H9 (cell line): ENCODE results near the gene MOB3B. TPM values are rescaled to one million over a fixed set of nuclear protein-coding genes. Genes with fewer than 3 reads are reported as not detected.
A peak's percentile ranks its signal among the peaks of the same experiment; 100 is the strongest.

Experiments used
- DNase-seq: peaks from one replicate; pipeline ENCODE4 v3.0.0-alpha.2; 2017
- H2AFZ ChIP-seq: one replicate; pipeline ENCODE4 v1.6.1; 2013; ENCODE audit warnings: mild to moderate bottlenecking, low read length, control low read depth, moderate library complexity
- H2AK5ac ChIP-seq: 2 replicates; pipeline ENCODE4 v1.6.1; 2013; ENCODE audit warnings: low read length, control low read depth, mixed read lengths; ENCODE audit not compliant: insufficient read length
- H2BK120ac ChIP-seq: one replicate; pipeline ENCODE4 v1.6.1; 2013; ENCODE audit warnings: low read depth, mild to moderate bottlenecking, low read length, control low read depth, inconsistent platforms; ENCODE audit not compliant: poor library complexity, severe bottlenecking
- H2BK12ac ChIP-seq: 2 replicates; pipeline ENCODE4 v1.6.1; 2013; ENCODE audit warnings: low read length, control low read depth, mixed read lengths, low read depth; ENCODE audit not compliant: insufficient read length
- H2BK15ac ChIP-seq: 2 replicates; pipeline ENCODE4 v1.6.1; 2013; ENCODE audit warnings: low read depth, low read length, control low read depth
- H2BK20ac ChIP-seq: one replicate; pipeline ENCODE4 v1.6.1; 2013; ENCODE audit warnings: low read depth, mild to moderate bottlenecking, low read length, control low read depth, inconsistent platforms; ENCODE audit not compliant: poor library complexity, severe bottlenecking
- H2BK5ac ChIP-seq: 2 replicates; pipeline ENCODE4 v1.6.1; 2013; ENCODE audit warnings: low read length, control low read depth, mixed read lengths; ENCODE audit not compliant: insufficient read length
- H3K14ac ChIP-seq: 2 replicates; pipeline ENCODE4 v1.6.1; 2013; ENCODE audit warnings: low read length, control low read depth; ENCODE audit not compliant: insufficient read depth
- H3K18ac ChIP-seq: 2 replicates; pipeline ENCODE4 v1.6.1; 2013; ENCODE audit warnings: low read depth, mild to moderate bottlenecking, mixed read lengths, low read length, control low read depth; ENCODE audit not compliant: insufficient read length
- H3K23ac ChIP-seq: 2 replicates; pipeline ENCODE4 v1.6.1; 2013; ENCODE audit warnings: low read length, control low read depth, mixed read lengths, low read depth; ENCODE audit not compliant: insufficient read length
- H3K23me2 ChIP-seq: 2 replicates; pipeline ENCODE4 v1.6.1; 2013; ENCODE audit warnings: low read depth, mild to moderate bottlenecking, mixed read lengths, low read length, control low read depth; ENCODE audit not compliant: insufficient read length, poor library complexity, severe bottlenecking
- H3K27ac ChIP-seq: 2 replicates; pipeline ENCODE4 v1.5.1; 2013; ENCODE audit warnings: low read length, control low read depth, mixed read lengths, low read depth; ENCODE audit not compliant: insufficient read length
- H3K27me3 ChIP-seq: 2 replicates; pipeline ENCODE4 v1.6.1; 2013; ENCODE audit warnings: low read length, control low read depth, inconsistent platforms; ENCODE audit not compliant: insufficient read depth
- H3K4ac ChIP-seq: 2 replicates; pipeline ENCODE4 v1.6.1; 2013; ENCODE audit warnings: low read depth, mild to moderate bottlenecking, control low read depth, inconsistent platforms, low read length, moderate library complexity
- H3K4me1 ChIP-seq: 2 replicates; pipeline ENCODE4 v1.6.1; 2013; ENCODE audit warnings: low read length, control low read depth, inconsistent platforms; ENCODE audit not compliant: insufficient read depth
- H3K4me2 ChIP-seq: 2 replicates; pipeline ENCODE4 v1.6.1; 2013; ENCODE audit warnings: low read length, control low read depth, mixed read lengths; ENCODE audit not compliant: insufficient read length, insufficient read depth
- H3K56ac ChIP-seq: 2 replicates; pipeline ENCODE4 v1.6.1; 2013; ENCODE audit warnings: low read depth, mild to moderate bottlenecking, mixed read lengths, low read length, control low read depth; ENCODE audit not compliant: insufficient read length
- H3K79me1 ChIP-seq: 2 replicates; pipeline ENCODE4 v1.6.1; 2013; ENCODE audit warnings: low read depth, mild to moderate bottlenecking, moderate library complexity, low read length, control low read depth, inconsistent platforms; ENCODE audit not compliant: insufficient read depth, poor library complexity, severe bottlenecking
- H3K79me2 ChIP-seq: 2 replicates; pipeline ENCODE4 v1.6.1; 2013; ENCODE audit warnings: low read length, control low read depth, inconsistent platforms; ENCODE audit not compliant: insufficient read depth
- H3K9ac ChIP-seq: 2 replicates; pipeline ENCODE4 v1.6.1; 2013; ENCODE audit warnings: low read length, control low read depth, mixed read lengths; ENCODE audit not compliant: insufficient read length; ENCODE audit errors: extremely low read depth
- H3K9me3 ChIP-seq: one replicate; pipeline ENCODE4 v1.6.1; 2013; ENCODE audit warnings: low read depth, low read length, inconsistent platforms; ENCODE audit not compliant: control insufficient read depth
- H3T11ph ChIP-seq: one replicate; pipeline ENCODE4 v1.6.1; 2013; ENCODE audit warnings: mild to moderate bottlenecking, low read length, control low read depth, inconsistent platforms
- H4K20me1 ChIP-seq: one replicate; pipeline ENCODE4 v1.6.1; 2013; ENCODE audit not compliant: control insufficient read depth, insufficient read length, insufficient read depth
- H4K5ac ChIP-seq: 2 replicates; pipeline ENCODE4 v1.6.1; 2013; ENCODE audit warnings: low read depth, mild to moderate bottlenecking, mixed read lengths, low read length, control low read depth; ENCODE audit not compliant: insufficient read length
- H4K8ac ChIP-seq: replicated peaks from 2 replicates; pipeline ENCODE4 v1.6.1; 2013; ENCODE audit warnings: low read length, control low read depth, mixed read lengths, low read depth; ENCODE audit not compliant: insufficient read length
- H4K91ac ChIP-seq: 2 replicates; pipeline ENCODE4 v1.6.1; 2013; ENCODE audit warnings: low read depth, mild to moderate bottlenecking, moderate library complexity, mixed read lengths, low read length, control low read depth; ENCODE audit not compliant: insufficient read length
- H3K27ac Mint-ChIP-seq, 3 experiments: 2 replicates in 2 of 3; 3 replicates in 1 of 3; pipeline ENCODE4 v1.8.0; 2020 to 2021; ENCODE audit warnings: mixed read lengths in 3 of 3, mild to moderate bottlenecking in 1 of 3, moderate library complexity in 1 of 3
- H3K27me3 Mint-ChIP-seq: 2 replicates; pipeline ENCODE4 v1.8.0; 2021; ENCODE audit warnings: low read depth, mild to moderate bottlenecking, moderate library complexity, mixed read lengths
- H3K36me3 Mint-ChIP-seq, 3 experiments: 2 replicates in 2 of 3; 3 replicates in 1 of 3; pipeline ENCODE4 v1.8.0; 2020 to 2021; ENCODE audit warnings: low read depth in 3 of 3, mixed read lengths in 3 of 3; ENCODE audit not compliant: insufficient read depth in 1 of 3
- H3K4me1 Mint-ChIP-seq, 2 experiments: 2 replicates each; pipeline ENCODE4 v1.8.0; 2020; ENCODE audit warnings: mixed read lengths in 2 of 2
- H3K4me3 Mint-ChIP-seq, 2 experiments: 2 replicates in 1 of 2; 3 replicates in 1 of 2; pipeline ENCODE4 v1.8.0; 2020 to 2021; ENCODE audit warnings: mild to moderate bottlenecking in 2 of 2, mixed read lengths in 2 of 2, moderate library complexity in 1 of 2
- H3K9me3 Mint-ChIP-seq, 2 experiments: 2 replicates in 1 of 2; 3 replicates in 1 of 2; pipeline ENCODE4 v1.8.0; 2020; ENCODE audit warnings: mild to moderate bottlenecking in 2 of 2, mixed read lengths in 2 of 2, moderate library complexity in 1 of 2
- CTCF ChIP-seq: fragments of 200-600 bp; sonication (generic); conservative IDR thresholded peaks from 3 replicates; pipeline ENCODE4 v1.8.0; 2021; ENCODE audit warnings: antibody characterized with exemption, mild to moderate bottlenecking
- WGBS: extraction: QIAGEN DNeasy Blood & Tissue Kit; methylation state at CpG from one replicate; pipeline ENCODE4 v1.1.7; 2013; ENCODE audit warnings: missing lambda C conversion rate, low lambda C conversion rate, mixed read lengths; ENCODE audit not compliant: insufficient read length; ENCODE audit errors: extremely low coverage; 5-methylcytosine and 5-hydroxymethylcytosine counted together
- total RNA-seq: library from RNA; stranded (reverse); gene quantifications from 2 replicates; pipeline ENCODE4 v1.2.1, GENCODE V29; 2021

The MOB3B gene
- total RNA-seq, 1 experiment from 2014 or later = 9.8 TPM

GRCh38 chr9:27385606-27386322 lies 143.8 kb downstream of the MOB3B start:
- no peaks in the 10 kb centered on the region; a peak in 1 of 7 replicates for H3K36me3 Mint-ChIP-seq

More at GRCh38 chr9:27385606-27386322, 143.8 kb downstream of the MOB3B start:
- Histone ChIP-seq H3K4ac (no peak overlapping the region), H4K91ac (no peak overlapping the region), H3K9ac (no peak overlapping the region), H4K8ac (no peak overlapping the region), H3K56ac (no peak overlapping the region), H2AK5ac (no peak overlapping the region), H2BK120ac (no peak overlapping the region), H2BK20ac (no peak overlapping the region), H3K27ac (no peak overlapping the region), H3K4me1 (peaks cover 12% of the 10 kb centered on the region; the same call in 1 of the 2 replicates), H3K23ac (no peak overlapping the region), H3K23me2 (no peaks in the 10 kb centered on the region), H3K14ac (no peak overlapping the region; the same call in 1 of the 2 replicates), H3K27me3 (no peaks in the 10 kb centered on the region), H3K18ac (no peak overlapping the region), H3K4me2 (no peak overlapping the region), H3K9me3 (no peaks in the 10 kb centered on the region), H4K5ac (no peak overlapping the region), H2BK12ac (no peak overlapping the region), H2BK5ac (no peak overlapping the region), H3K79me1 (peaks cover 3% of the 10 kb centered on the region), H3T11ph (no peak overlapping the region), H4K20me1 (no peaks in the 10 kb centered on the region), H2BK15ac (no peak overlapping the region), H3K79me2 (no peaks in the 10 kb centered on the region), H2AFZ (no peak overlapping the region)
- Mint-ChIP-seq H3K4me3 (no peak overlapping the region), H3K27me3 (no peaks in the 10 kb centered on the region), H3K27ac (0 out of 7 replicates have a peak overlapping the region, but pooled peaks of 1 of the 3 experiments have one; percentile 53), H3K4me1 (peaks cover 24 to 27% of the 10 kb centered on the region in 2 experiments), H3K9me3 (no peaks in the 10 kb centered on the region)
- no peak for DNase-seq
- no peak for TF ChIP-seq CTCF
- no CpG with 5 or more reads among the region's 4 CpGs for WGBS
